Frontal cortex (tissue), 4 donors: ENCODE results near the gene VAT1L. TPM values are rescaled to one million over a fixed set of nuclear protein-coding genes. Genes with fewer than 3 reads are reported as not detected.
"Not testable (repeated sequence)": the region's sequence is repeated elsewhere in the genome, so short reads cannot be mapped to it uniquely, and the experiment has no call there.

Source experiments
- DNase-seq, 2 donors: peaks; one replicate each; pipeline ENCODE4 v3.0.0; 2012; ENCODE audit warnings: low spot score in 2 of 2
- FAIRE-seq: peaks from 2 replicates; lab custom pipeline; 2012; peaks lifted over from hg19 to GRCh38; lab: Jason Lieb, UNC
- total RNA-seq: library from RNA; depleted of rRNA; stranded (reverse); fragments of >200 nt; gene quantifications from one replicate; pipeline ENCODE4 v1.2.3, GENCODE V29; 2014
- donor health status: control.
- donor health status: control.
- donor health status: control.

The VAT1L gene
- total RNA-seq, 1 donor from 2014 or later = 22.0 TPM

DNA sequence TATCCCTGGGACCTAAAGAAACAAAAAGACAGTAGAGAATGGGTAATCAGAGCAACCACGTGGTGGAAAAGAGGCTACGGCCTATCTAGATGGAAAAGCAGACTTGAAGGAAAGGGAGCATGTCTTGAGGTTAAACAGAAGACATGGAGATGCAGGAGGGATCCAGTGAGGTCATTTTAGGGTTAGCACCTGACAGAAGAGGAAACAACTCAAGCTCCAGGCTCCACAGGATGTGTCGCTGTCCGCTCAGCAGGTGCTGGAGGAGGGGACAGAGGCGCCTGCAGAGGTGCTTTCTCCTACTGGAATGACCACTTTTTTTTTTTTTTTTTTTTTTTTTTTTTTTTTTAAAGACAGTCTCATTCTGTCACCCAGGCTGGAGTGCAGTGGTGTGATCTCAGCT, 186.5 kb downstream of the VAT1L start:
- no peak for DNase-seq
- no peak for FAIRE-seq

DNA sequence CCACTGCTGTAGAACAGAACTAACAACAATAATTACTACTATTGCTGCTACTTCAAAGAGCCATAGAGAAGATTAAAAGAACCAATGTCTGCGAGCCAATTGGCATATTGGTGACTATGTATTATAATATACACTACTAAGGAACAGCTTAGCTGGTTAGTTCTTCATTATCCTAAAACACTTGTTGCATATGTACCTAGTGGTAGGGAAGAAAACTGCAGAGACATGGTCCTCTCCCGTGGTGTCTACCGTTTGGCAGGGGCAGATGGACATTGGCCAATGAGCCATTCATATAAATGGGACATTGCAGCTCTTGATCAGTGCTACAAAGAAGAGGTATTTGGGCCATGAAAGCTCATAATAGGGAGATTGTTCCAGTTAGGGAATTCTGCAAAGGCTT, 187.6 kb downstream of the VAT1L start:
- no peak for DNase-seq
- FAIRE-seq = no peak

- no peak for FAIRE-seq
- no peak for DNase-seq
These were observed 189.0 kb downstream of the VAT1L start for GRCh38 chr16:77977339-77977738.

- FAIRE-seq (no peak), DNase-seq (no peak)
These were observed 196.7 kb downstream of the VAT1L start for GRCh38 chr16:77985111-77985510.

GRCh38 chr16:77986011-77986740, 197.8 kb downstream of the VAT1L start:
- DNase-seq (no peak), FAIRE-seq (no peak)

- no peak for FAIRE-seq
These were observed 199.4 kb downstream of the VAT1L start for GRCh38 chr16:77987810-77988209.

DNA sequence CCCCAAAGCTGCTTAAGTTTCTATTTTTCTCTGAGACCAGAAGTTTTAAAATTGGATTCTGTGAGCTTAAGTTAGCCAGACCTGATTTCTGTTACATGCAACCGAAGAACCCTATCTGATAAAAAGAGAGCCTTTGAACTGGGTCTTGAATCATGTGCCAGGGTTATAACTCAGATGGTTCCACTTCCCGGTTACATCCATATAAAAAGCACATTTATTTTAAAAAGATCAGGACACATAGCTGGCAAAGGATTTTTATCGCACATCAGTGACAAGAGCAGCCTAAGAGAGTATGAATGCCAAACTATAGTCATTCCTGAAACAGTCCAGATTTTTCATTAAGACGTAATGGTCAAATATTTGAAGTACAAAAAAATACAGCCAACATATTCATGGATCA, 201.5 kb downstream of the VAT1L start:
- DNase-seq = no peak
- no peak for FAIRE-seq

More at GRCh38 chr16:77987810-77988209, 199.4 kb downstream of the VAT1L start:
- no peak for DNase-seq

- no peak for FAIRE-seq
These were observed 203.3 kb downstream of the VAT1L start for GRCh38 chr16:77991701-77992100.

DNA sequence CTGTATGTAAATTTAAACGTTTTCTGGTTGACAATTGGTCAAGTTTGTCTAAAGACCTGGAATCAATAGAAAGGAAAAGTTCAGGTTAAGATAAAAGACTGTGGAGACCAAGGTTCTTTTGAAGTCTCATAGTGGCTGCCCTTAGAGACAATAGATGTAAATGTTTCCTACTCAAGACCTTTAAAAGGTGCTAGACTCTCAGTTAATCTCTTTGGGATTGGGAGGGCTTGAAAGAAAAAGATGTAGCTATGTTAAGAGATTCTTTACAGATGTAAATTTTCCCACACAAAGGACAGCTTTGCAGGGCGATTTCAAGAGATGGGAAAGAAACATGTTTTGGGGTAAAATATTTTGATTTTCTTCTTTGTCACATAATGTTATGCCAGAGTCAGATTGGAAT, 204.0 kb downstream of the VAT1L start:
- FAIRE-seq, DNase-seq: not testable (repeated sequence)

More at GRCh38 chr16:77991701-77992100, 203.3 kb downstream of the VAT1L start:
- DNase-seq = no peak

DNA sequence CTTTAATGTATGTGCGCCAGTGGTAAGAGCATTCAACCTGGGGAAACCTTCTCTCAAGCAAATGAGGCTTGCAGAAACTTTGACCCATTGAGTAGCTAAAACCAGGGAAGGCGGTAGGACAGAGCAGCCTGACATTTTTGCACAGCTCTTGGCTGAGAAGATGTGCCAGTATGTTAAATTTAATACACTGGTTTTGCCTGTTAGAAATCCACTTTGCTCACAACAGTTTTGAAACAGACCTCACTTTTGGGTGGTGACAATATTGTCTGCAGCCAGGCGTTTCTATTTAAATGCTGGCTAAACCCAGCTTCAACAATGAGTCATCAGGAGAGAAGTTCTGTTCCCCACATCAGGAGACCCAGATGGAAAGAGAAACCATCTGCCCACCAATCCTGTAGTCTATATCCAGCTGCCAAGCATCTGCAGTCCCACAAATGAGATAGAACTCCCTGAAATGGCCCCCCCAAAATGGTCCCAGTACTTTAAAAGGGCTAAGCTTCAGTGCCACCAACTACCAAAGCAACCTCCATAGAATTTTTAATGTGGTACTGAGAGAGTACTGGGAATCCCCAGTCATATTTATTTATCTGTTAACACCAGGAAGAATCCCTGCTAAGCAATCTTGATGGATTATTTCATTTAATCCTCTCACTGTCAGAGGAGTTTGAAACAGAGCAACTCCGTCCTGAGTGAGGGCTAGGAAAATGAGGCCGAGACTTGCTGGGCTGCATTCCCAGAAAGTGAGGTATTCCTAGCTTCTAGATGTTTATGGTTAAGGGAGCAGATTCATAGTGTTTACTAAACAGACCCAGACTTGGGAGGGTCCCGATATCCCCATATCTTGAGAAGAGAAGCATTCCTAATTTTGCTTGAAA, 205.0 kb downstream of the VAT1L start:
- DNase-seq = peak in 1 of 2 donors; percentile 27

DNA sequence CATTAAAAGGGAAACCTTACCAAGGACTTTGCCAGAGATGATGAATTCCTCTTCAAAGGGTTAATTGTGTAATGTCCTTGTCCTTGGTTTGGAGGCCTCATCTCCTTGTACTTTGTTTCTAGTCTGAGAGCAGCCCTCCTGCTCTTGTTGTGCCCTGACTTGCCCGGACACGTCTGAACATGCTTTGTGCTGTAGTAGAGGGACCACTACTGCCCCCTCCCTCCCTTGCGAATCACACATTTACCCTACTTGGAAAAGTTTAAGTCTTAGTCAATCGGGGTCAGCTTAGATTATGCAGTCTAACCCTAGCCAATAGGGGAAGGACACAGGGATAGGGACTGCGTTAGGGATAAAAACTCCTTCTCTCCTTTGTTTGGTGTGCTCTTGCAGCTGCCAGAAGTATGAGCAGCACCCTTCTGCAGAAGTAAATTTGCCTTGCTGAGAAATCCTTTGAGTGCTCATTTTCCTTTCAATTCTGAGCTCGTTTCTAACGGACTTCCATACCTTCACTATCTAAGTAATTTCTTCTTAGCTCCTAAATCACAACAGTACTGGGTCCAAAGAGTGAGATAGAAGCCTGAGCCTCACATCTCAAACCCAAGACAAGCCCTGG, 207.6 kb downstream of the VAT1L start:
- FAIRE-seq (no peak), DNase-seq (no peak)

More for the DNA sequence above, 205.0 kb downstream of the VAT1L start:
- no peak for FAIRE-seq

GRCh38 chr16:77998350-77999023, 210.1 kb downstream of the VAT1L start:
- FAIRE-seq (no peak), DNase-seq (no peak)

DNA sequence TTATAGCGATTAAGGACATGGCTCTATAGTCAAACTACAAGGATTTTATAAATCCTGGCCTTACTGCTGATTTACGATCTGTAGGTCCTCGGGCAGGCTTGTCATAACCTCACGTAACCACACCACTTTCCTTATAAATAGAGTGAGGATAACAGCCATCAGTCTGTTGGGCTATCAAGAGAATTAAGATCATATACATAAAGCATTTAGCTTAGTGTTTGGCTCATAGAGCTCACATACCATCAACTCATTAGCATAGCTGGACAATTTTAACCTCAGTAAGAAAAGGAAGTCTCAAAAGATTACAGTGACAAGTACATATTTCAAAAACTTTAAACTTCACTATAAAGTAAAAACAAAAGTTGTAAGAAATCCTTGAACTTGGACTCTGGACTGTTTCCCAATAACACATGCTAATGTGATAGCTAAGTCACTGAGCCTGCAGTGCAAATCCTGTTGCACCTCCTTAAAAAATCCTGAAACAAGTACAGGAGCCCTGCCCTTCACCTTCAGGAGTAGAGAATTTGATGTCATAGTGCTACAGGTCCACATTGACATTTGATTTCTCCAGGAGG, 213.2 kb downstream of the VAT1L start:
- no peak for DNase-seq

DNA sequence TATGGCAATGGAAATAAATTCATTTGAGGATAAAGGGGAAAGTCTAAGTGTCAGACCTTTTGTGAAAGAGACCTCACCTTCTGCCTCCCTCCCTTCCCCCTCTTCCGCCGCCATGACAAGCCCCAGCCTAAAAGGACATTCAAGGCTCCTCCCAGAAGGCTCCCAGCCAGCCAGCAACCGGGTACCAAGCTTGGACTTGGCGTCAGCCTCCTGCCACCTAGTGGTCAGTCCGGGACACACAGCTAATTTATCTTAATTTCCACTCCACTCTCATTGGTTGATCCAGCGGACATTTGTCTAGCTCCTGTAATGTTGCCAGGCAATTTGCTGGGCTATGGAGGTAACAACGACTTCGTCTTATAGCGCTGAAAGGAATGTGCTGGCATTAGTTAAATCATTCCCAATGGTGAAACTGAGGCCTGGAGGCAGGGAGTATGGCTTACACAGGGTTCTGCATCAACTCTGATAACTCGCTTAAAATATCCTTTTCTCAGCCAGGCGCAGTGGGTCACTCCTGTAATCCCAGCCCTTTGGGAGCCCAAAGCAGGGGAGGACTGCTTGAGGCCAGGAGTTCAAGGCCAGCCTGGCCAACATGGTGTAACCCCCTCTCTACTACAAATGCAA, 214.7 kb downstream of the VAT1L start:
- DNase-seq (peak; percentile 22 to 71), FAIRE-seq (no peak)

More for the DNA sequence above, 213.2 kb downstream of the VAT1L start:
- no peak for FAIRE-seq

DNA sequence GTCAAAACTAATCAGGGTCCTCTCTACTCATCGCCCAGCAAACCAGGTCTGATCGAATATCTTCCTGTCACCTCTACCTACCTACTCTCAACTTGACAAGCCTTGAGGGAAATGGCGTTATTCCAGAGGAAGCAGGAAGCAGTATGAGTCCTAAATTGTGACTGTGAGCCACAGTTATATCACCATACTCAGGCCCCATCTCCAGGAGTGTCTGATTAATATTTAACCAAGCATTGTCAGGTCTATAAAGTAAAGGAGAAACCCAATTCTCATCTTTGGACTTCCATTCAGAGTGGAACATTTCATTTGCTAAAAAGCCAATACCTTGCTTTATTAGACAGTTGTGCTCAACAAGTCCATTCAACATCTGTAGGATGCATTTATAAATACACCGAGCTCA, 216.2 kb downstream of the VAT1L start:
- DNase-seq (no peak), FAIRE-seq (no peak)

DNA sequence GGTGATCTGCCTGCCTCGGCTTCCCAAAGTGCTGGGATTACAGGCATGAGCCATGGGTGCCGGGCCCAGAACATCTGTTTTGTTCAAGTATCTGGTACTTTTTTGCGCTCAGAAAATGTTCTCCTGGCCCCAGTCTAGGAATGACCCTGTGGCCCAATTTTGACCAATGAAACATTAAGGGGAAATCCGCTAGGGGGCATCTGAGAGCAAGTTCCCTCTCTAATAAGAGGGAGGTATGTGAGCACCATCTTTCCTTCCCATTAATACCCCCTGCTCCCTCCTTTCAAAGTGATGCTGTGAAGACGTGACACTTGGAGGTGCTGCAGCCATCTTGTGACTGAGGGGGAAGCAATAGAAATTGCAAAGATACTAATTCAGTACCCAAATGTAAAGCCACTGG, 217.5 kb downstream of the VAT1L start:
- no peak for DNase-seq

GRCh38 chr16:78007121-78007520, 218.8 kb downstream of the VAT1L start:
- no peak for FAIRE-seq
- DNase-seq = no peak

More for the DNA sequence above, 217.5 kb downstream of the VAT1L start:
- no peak for FAIRE-seq

- no peak for FAIRE-seq
- DNase-seq = no peak
These were observed 234.1 kb downstream of the VAT1L start, which contains the start of gene CLEC3A for GRCh38 chr16:78022347-78023060. CLEC3A (plus strand) TSS chr16:78022548; CDS start chr16:78022627, 79 bp downstream.
